Calu3 (cell line): ENCODE results near the gene TYROBP. TPM values are rescaled to one million over a fixed set of nuclear protein-coding genes. Genes with fewer than 3 reads are reported as not detected.

Source experiments
- BruUV-seq: library from RNA; stranded (reverse); fragments of 400-500 nt; replicated peaks from 2 replicates; lab custom pipeline; 2021; lab: Mats Ljungman, UMichigan
- CTCF ChIA-PET: fragments of 300-600 bp; sonication (Branson Sonifier 250); formaldehyde crosslinking; loops from one replicate; lab custom pipeline; 2022; ENCODE audit warnings: antibody characterized with exemption; lab: Charles Lee
- DNase-seq: peaks from one replicate; pipeline ENCODE4 v3.0.0; 2022
- H3K27ac Mint-ChIP-seq: one replicate; pipeline ENCODE4 v1.8.0; 2022; ENCODE audit warnings: mixed read lengths; ENCODE audit not compliant: unreplicated experiment
- H3K27me3 Mint-ChIP-seq: one replicate; pipeline ENCODE4 v1.8.0; 2022; ENCODE audit warnings: mixed read lengths; ENCODE audit not compliant: unreplicated experiment
- H3K36me3 Mint-ChIP-seq: one replicate; pipeline ENCODE4 v1.8.0; 2022; ENCODE audit warnings: mild to moderate bottlenecking, moderate library complexity, mixed read lengths; ENCODE audit not compliant: insufficient read depth, unreplicated experiment
- H3K4me1 Mint-ChIP-seq: one replicate; pipeline ENCODE4 v1.8.0; 2022; ENCODE audit warnings: mild to moderate bottlenecking, low read depth, mixed read lengths; ENCODE audit not compliant: unreplicated experiment
- H3K4me3 Mint-ChIP-seq: one replicate; pipeline ENCODE4 v1.8.0; 2022; ENCODE audit warnings: mild to moderate bottlenecking, low read depth, moderate library complexity, mixed read lengths; ENCODE audit not compliant: unreplicated experiment
- H3K9me3 Mint-ChIP-seq: one replicate; pipeline ENCODE4 v1.8.0; 2022; ENCODE audit warnings: low read depth, mixed read lengths; ENCODE audit not compliant: unreplicated experiment
- CTCF ChIP-seq: fragments of 200-600 bp; IDR thresholded peaks from one replicate; pipeline ENCODE4 v1.8.0; 2022; ENCODE audit warnings: antibody characterized with exemption; ENCODE audit not compliant: unreplicated experiment
- intact Hi-C: fragments of 100-400 bp; cut with micrococcal nuclease; formaldehyde crosslinking; loops from one replicate; pipeline ENCODE4 v1.10.0; 2022; ENCODE audit not compliant: unreplicated experiment
- total RNA-seq: library from RNA; stranded (reverse); gene quantifications from 2 replicates; pipeline ENCODE4 v1.2.3, GENCODE V29; 2022

TYROBP gene
- total RNA-seq, 1 experiment from 2014 or later: not detected

GRCh38 chr19:35862528-35862927 lies 45.6 kb downstream of the TYROBP start:
- no peak overlapping the region for H3K4me3 Mint-ChIP-seq
- DNase-seq: no peak
- no peak for TF ChIP-seq CTCF
- H3K4me1 Mint-ChIP-seq: peaks cover 25% of the 10 kb centered on the region
- H3K27me3 Mint-ChIP-seq: peaks cover 92% of the 10 kb centered on the region
- peaks cover 5% of the 10 kb centered on the region for H3K36me3 Mint-ChIP-seq
- intact Hi-C loops: no loop called here
- no TSS peak for BruUV-seq
- H3K27ac Mint-ChIP-seq: no peak overlapping the region
- no peaks in the 10 kb centered on the region for H3K9me3 Mint-ChIP-seq
- CTCF ChIA-PET: no interaction called here

GRCh38 chr19:35861640-35862160 lies 46.4 kb downstream of the TYROBP start:
- DNase-seq: no peak
- CTCF ChIA-PET: no interaction called here
- no TSS peak for BruUV-seq
- intact Hi-C loops: no loop called here
- Mint-ChIP-seq H3K4me3 (peak overlapping the region; percentile 59), H3K4me1 (peaks cover 25% of the 10 kb centered on the region), H3K9me3 (no peaks in the 10 kb centered on the region), H3K27me3 (peaks cover 92% of the 10 kb centered on the region), H3K36me3 (peaks cover 5% of the 10 kb centered on the region), H3K27ac (no peak overlapping the region)
- no peak for TF ChIP-seq CTCF

- CTCF ChIA-PET: no interaction called here
- H3K27ac Mint-ChIP-seq: no peak overlapping the region
- peaks cover 92% of the 10 kb centered on the region for H3K27me3 Mint-ChIP-seq
- TF ChIP-seq CTCF: no peak
- H3K4me3 Mint-ChIP-seq: peak overlapping the region; percentile 59
- BruUV-seq: no TSS peak
- H3K36me3 Mint-ChIP-seq: peaks cover 5% of the 10 kb centered on the region
- no peaks in the 10 kb centered on the region for H3K9me3 Mint-ChIP-seq
- peaks cover 25% of the 10 kb centered on the region for H3K4me1 Mint-ChIP-seq
- peak; percentile 75 for DNase-seq
- intact Hi-C loops: no loop called here
These were observed 47.1 kb downstream of the TYROBP start for GRCh38 chr19:35860818-35861639.

GRCh38 chr19:35860436-35860817 lies 47.7 kb downstream of the TYROBP start:
- no peaks in the 10 kb centered on the region for H3K9me3 Mint-ChIP-seq
- peaks cover 5% of the 10 kb centered on the region for H3K36me3 Mint-ChIP-seq
- peaks cover 25% of the 10 kb centered on the region for H3K4me1 Mint-ChIP-seq
- no peak for DNase-seq
- no peak overlapping the region for H3K27ac Mint-ChIP-seq
- peak overlapping the region; percentile 59 for H3K4me3 Mint-ChIP-seq
- intact Hi-C loops: no loop called here
- TF ChIP-seq CTCF: no peak
- BruUV-seq: no TSS peak
- H3K27me3 Mint-ChIP-seq: peaks cover 92% of the 10 kb centered on the region
- CTCF ChIA-PET: no interaction called here
